Aorta (tissue), 5 donors: Measurements from ENCODE around the gene COL5A1. TPM values are rescaled to one million over a fixed set of nuclear protein-coding genes. Genes with fewer than 3 reads are reported as not detected.

Source experiments
- ATAC-seq: fragments of 200-7000 bp; cut with Tn5 transposase; one replicate; pipeline ENCODE4 v1.9.1; 2022; ENCODE audit warnings: moderate library complexity; ENCODE audit not compliant: low FRiP score
- DNase-seq, 2 donors: peaks; one replicate each; pipeline ENCODE4 v3.0.0-alpha.2; 2020
- H3K27ac ChIP-seq, 2 donors: one replicate each; pipeline ENCODE4 v1.5.1; 2013; ENCODE audit warnings: low read length in 2 of 2, mild to moderate bottlenecking in 2 of 2, moderate library complexity in 2 of 2, control low read depth in 1 of 2, inconsistent platforms in 1 of 2, low read depth in 1 of 2
- H3K27me3 ChIP-seq, 2 donors: one replicate each; pipeline ENCODE4 v1.6.1; 2013; ENCODE audit warnings: control low read depth in 1 of 2, low read length in 1 of 2, mild to moderate bottlenecking in 1 of 2, moderate library complexity in 1 of 2; ENCODE audit not compliant: insufficient read depth in 2 of 2, control insufficient read depth in 1 of 2
- H3K36me3 ChIP-seq, 2 donors: one replicate each; pipeline ENCODE4 v1.6.1; 2013; ENCODE audit warnings: control low read depth in 1 of 2, low read length in 1 of 2, mild to moderate bottlenecking in 1 of 2; ENCODE audit not compliant: insufficient read depth in 2 of 2, control insufficient read depth in 1 of 2
- H3K4me1 ChIP-seq, 2 donors: one replicate each; pipeline ENCODE4 v1.6.1; 2013; ENCODE audit warnings: low read length in 2 of 2, control low read depth in 1 of 2, mild to moderate bottlenecking in 1 of 2, moderate library complexity in 1 of 2; ENCODE audit not compliant: insufficient read depth in 2 of 2, control insufficient read depth in 1 of 2
- H3K4me3 ChIP-seq, 2 donors: one replicate each; pipeline ENCODE4 v1.5.1; 2013; ENCODE audit warnings: low read length in 2 of 2, control low read depth in 1 of 2, mild to moderate bottlenecking in 1 of 2
- H3K9me3 ChIP-seq: one replicate; pipeline ENCODE4 v1.6.1; 2013; ENCODE audit warnings: mild to moderate bottlenecking, low read length; ENCODE audit not compliant: control insufficient read depth
- WGBS, 2 donors: extraction: QIAGEN DNeasy Blood & Tissue Kit; methylation state at CpG; one replicate each; pipeline ENCODE4 v1.1.7; 2013; 5-methylcytosine and 5-hydroxymethylcytosine counted together
- intact Hi-C, 2 donors: fragments of 100-400 bp; cut with DNase I; formaldehyde crosslinking; loops; one replicate each; pipeline versions ENCODE4 v1.14.2 to v1.15.0; 2022
- polyA plus RNA-seq, 2 donors: library from polyadenylated mRNA; stranded (reverse); fragments of 200-250 nt; gene quantifications; one replicate each; pipeline ENCODE4 v1.2.3, GENCODE V29; 2013
- total RNA-seq, 2 donors: library from RNA; stranded (reverse); fragmentation: NEBNext Ultra II Directional; extraction: Animal tissue kit (Norgen Biotek cat#: 25700); gene quantifications; one replicate each; pipeline ENCODE4 v1.2.1, GENCODE V29; 2021
- donor health status: healthy with polysubstance abuse.
- donor health status: Bipolar disorder and iron deficiency.
- donor health status: DM: no; HTN: no; CAD: no.
- donor health status: DM: no; HTN: no; CAD: no.
- donor health status: DM: yes; HTN: yes; CAD: no.

COL5A1 gene
- total and polyA plus RNA-seq, 4 donors, result 18.7 to 159 (median 82.8) TPM

GRCh38 chr9:134706522-134706921 is 64.9 kb downstream of the COL5A1 start:
- no peaks in the 10 kb centered on the region for H3K4me1 ChIP-seq
- WGBS, 2 donors, result 36 to 45% methylated on average over 6 of the region's 6 CpGs
- H3K9me3 ChIP-seq, result no peaks in the 10 kb centered on the region
- H3K36me3 ChIP-seq, result no peaks in the 10 kb centered on the region
- peak overlapping the region; percentile 10 to 84 for H3K27ac ChIP-seq
- no peaks in the 10 kb centered on the region for H3K27me3 ChIP-seq
- no peak for ATAC-seq
- no peak overlapping the region for H3K4me3 ChIP-seq
- DNase-seq, result no peak
- intact Hi-C loops, result no loop called here

- H3K4me1 ChIP-seq, result no peaks in the 10 kb centered on the region
- peak overlapping the region; percentile 10 to 84 for H3K27ac ChIP-seq
- no peaks in the 10 kb centered on the region for H3K27me3 ChIP-seq
- H3K36me3 ChIP-seq, result no peaks in the 10 kb centered on the region
- DNase-seq, result peak; percentile 88 to 94
- intact Hi-C loops, result no loop called here
- WGBS, 2 donors, result 3 to 6% methylated on average over 19 of the region's 19 CpGs
- peak; percentile 84 for ATAC-seq
- no peak overlapping the region for H3K4me3 ChIP-seq
- H3K9me3 ChIP-seq, result no peaks in the 10 kb centered on the region
Observed at GRCh38 chr9:134707031-134707680, 65.6 kb downstream of the COL5A1 start.

- WGBS, 2 donors, result 58 to 59% methylated on average over 31 to 32 of the region's 32 CpGs
- DNase-seq (no peak), ATAC-seq (no peak)
- Histone ChIP-seq H3K27me3 (no peaks in the 10 kb centered on the region), H3K27ac (peak overlapping the region in 1 of 2 donors; percentile 84), H3K9me3 (no peaks in the 10 kb centered on the region), H3K4me1 (no peaks in the 10 kb centered on the region), H3K36me3 (no peaks in the 10 kb centered on the region), H3K4me3 (no peak overlapping the region)
- intact Hi-C loops, result no loop called here
Observed at GRCh38 chr9:134707731-134708671, 66.4 kb downstream of the COL5A1 start.

GRCh38 chr9:134708672-134709038 is 67.1 kb downstream of the COL5A1 start:
- 39 to 50% methylated on average over 11 of the region's 11 CpGs for WGBS, 2 donors
- Histone ChIP-seq H3K4me1 (no peaks in the 10 kb centered on the region), H3K27me3 (no peaks in the 10 kb centered on the region), H3K36me3 (no peaks in the 10 kb centered on the region), H3K27ac (no peak overlapping the region), H3K9me3 (no peaks in the 10 kb centered on the region), H3K4me3 (no peak overlapping the region)
- DNase-seq (no peak), ATAC-seq (no peak)
- intact Hi-C loops, result no loop called here

- H3K36me3 ChIP-seq, result no peaks in the 10 kb centered on the region
- no peaks in the 10 kb centered on the region for H3K27me3 ChIP-seq
- WGBS, 2 donors, result 46 to 52% methylated on average over 28 to 29 of the region's 29 CpGs
- intact Hi-C loops, result no loop called here
- DNase-seq, result peak in 1 of 2 donors; percentile 76
- H3K9me3 ChIP-seq, result no peaks in the 10 kb centered on the region
- H3K4me3 ChIP-seq, result no peak overlapping the region
- H3K4me1 ChIP-seq, result no peaks in the 10 kb centered on the region
- ATAC-seq, result peak; percentile 78
- H3K27ac ChIP-seq, result no peak overlapping the region
Observed at GRCh38 chr9:134709512-134710270, 68.1 kb downstream of the COL5A1 start.

- 46 to 59% methylated on average over 5 to 8 of the region's 8 CpGs for WGBS, 2 donors
- Histone ChIP-seq H3K9me3 (no peaks in the 10 kb centered on the region), H3K27me3 (no peaks in the 10 kb centered on the region), H3K4me1 (no peaks in the 10 kb centered on the region), H3K27ac (no peak overlapping the region), H3K4me3 (no peak overlapping the region), H3K36me3 (no peaks in the 10 kb centered on the region)
- intact Hi-C loops, result no loop called here
- DNase-seq (no peak), ATAC-seq (no peak)
Observed at GRCh38 chr9:134710271-134710540, 68.6 kb downstream of the COL5A1 start.

- 59 to 64% methylated on average over 11 to 12 of the region's 12 CpGs for WGBS, 2 donors
- no peak overlapping the region for H3K27ac ChIP-seq
- ATAC-seq, result no peak
Observed at GRCh38 chr9:134710901-134711300, 69.3 kb downstream of the COL5A1 start.

GRCh38 chr9:134712243-134712642 is 70.6 kb downstream of the COL5A1 start:
- Histone ChIP-seq H3K27ac (no peak overlapping the region), H3K27me3 (no peaks in the 10 kb centered on the region)
- intact Hi-C loops, result no loop called here

More at GRCh38 chr9:134710901-134711300, 69.3 kb downstream of the COL5A1 start:
- intact Hi-C loops, result no loop called here
- no peaks in the 10 kb centered on the region for H3K36me3 ChIP-seq
- no peak for DNase-seq
- no peaks in the 10 kb centered on the region for H3K9me3 ChIP-seq
- H3K4me3 ChIP-seq, result no peak overlapping the region
- no peaks in the 10 kb centered on the region for H3K27me3 ChIP-seq
- H3K4me1 ChIP-seq, result no peaks in the 10 kb centered on the region

More at GRCh38 chr9:134712243-134712642, 70.6 kb downstream of the COL5A1 start:
- no peaks in the 10 kb centered on the region for H3K9me3 ChIP-seq
- no peaks in the 10 kb centered on the region for H3K4me1 ChIP-seq
- WGBS, 2 donors, result 56 to 61% methylated on average over 2 of the region's 2 CpGs
- H3K36me3 ChIP-seq, result no peaks in the 10 kb centered on the region
- no peak for DNase-seq
- no peak for ATAC-seq
- H3K4me3 ChIP-seq, result no peak overlapping the region
